ENCODE measurements around the gene NOSIP.

Gene NOSIP

DNA sequence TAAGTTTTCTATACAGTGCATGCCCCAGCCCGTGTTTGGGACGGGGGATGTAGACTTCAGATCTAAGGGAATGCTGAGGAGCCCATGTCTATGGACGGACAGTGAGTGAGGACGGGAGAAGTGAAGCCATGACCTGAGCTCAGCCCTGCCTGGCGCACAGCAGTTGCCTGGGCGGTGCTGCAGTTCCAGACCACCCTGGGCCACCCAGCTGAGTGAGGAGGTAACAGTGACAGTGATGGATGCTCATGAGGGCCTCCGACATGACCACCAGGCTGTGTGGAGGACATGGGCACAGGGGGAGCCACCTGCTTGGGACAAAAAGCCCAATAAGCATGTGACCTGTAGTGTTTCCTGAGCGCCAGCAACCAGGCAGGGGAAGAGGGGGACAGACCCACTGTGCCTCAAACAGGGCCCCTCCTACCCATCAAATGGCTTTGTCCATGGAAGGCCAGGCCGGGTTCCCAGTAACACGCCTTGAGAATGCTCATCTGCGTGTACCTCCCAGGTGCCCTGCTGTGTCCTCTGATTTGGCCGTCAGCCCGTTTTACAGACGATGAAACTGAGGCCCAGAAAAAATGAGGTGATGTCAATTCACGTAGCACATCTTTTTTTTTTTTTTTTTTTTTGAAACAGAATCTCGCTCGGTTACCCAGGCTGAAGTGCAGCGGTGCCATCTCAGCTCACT, 22.6 kb downstream of the NOSIP start:
- Histone ChIP-seq H3K4me3 (ENCODE audit: low read depth, low read length) (no peak overlapping the region), H3K27ac (no peak overlapping the region), H3K9me3 (ENCODE audit: severe bottlenecking) (no peaks in the 10 kb centered on the region), H3K36me3 (peaks cover 56% of the 10 kb centered on the region), H3K27me3 (ENCODE audit: insufficient read depth, low read depth, severe bottlenecking) (no peaks in the 10 kb centered on the region)
- TF ChIP-seq, protein P1, sequence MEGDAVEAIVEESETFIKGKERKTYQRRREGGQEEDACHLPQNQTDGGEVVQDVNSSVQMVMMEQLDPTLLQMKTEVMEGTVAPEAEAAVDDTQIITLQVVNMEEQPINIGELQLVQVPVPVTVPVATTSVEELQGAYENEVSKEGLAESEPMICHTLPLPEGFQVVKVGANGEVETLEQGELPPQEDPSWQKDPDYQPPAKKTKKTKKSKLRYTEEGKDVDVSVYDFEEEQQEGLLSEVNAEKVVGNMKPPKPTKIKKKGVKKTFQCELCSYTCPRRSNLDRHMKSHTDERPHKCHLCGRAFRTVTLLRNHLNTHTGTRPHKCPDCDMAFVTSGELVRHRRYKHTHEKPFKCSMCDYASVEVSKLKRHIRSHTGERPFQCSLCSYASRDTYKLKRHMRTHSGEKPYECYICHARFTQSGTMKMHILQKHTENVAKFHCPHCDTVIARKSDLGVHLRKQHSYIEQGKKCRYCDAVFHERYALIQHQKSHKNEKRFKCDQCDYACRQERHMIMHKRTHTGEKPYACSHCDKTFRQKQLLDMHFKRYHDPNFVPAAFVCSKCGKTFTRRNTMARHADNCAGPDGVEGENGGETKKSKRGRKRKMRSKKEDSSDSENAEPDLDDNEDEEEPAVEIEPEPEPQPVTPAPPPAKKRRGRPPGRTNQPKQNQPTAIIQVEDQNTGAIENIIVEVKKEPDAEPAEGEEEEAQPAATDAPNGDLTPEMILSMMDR (IDR thresholded peaks at IDR 0.05; ENCODE audit: low read depth, low read length), result no peak
- DNase-seq, result no peak

DNA sequence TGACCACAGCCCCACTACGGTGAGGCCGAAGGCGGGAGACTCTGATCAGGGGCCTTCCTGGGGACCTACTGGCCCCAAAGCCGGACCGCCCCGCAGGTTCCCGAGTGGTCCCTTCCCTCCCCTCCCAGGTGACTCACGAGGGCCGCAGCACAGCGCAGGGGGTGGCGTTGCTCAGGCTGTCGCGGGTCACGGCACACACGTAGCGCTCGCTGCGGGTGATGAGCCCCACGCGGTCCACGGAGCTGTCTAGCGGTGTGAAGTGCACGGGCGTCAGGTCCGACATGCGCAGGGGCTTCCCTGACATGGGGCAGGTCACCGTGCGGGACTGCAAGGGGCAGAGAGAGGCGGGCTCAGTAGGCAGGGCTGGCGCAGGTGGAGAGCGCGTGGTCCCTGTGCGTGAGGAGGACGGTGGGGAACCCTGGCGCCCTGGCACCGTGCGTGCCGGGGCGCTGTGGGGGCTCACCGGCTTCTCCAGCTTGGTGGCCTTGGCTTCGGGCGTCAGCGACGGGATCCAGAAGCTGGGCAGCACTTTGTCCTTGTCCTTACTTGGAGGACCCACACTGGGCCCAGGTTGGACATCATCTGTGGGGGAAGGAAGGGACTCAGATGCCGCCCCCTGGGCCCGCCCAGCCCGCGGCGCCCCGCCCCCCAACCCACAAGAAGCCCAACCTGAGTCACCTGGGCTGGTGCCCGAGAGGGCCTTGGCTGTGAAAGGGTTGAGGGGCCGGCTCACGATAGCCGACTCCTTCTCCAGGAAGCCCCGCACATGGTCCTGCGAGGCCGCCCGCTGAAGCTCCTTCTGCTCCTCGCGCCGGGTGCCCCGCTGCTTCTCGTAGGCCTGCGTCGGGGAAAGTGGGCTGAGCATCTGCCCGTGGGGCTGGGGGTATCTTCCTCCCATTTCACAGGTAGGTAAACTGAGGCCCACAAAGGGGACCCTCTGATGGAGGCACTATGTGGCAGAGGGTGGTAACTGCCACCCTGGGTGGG, 23.7 kb downstream of the NOSIP start:
- H3K4me3 ChIP-seq (ENCODE audit: low read depth, low read length), result no peak overlapping the region
- TF ChIP-seq, protein P1 (IDR thresholded peaks at IDR 0.05; ENCODE audit: low read depth, low read length), result no peak
- H3K36me3 ChIP-seq, result peaks cover 56% of the 10 kb centered on the region
- no peaks in the 10 kb centered on the region for H3K27me3 ChIP-seq (ENCODE audit: insufficient read depth, low read depth, severe bottlenecking)
- H3K9me3 ChIP-seq (ENCODE audit: severe bottlenecking), result no peaks in the 10 kb centered on the region
- DNase-seq, result no peak
- H3K27ac ChIP-seq, result no peak overlapping the region

DNA sequence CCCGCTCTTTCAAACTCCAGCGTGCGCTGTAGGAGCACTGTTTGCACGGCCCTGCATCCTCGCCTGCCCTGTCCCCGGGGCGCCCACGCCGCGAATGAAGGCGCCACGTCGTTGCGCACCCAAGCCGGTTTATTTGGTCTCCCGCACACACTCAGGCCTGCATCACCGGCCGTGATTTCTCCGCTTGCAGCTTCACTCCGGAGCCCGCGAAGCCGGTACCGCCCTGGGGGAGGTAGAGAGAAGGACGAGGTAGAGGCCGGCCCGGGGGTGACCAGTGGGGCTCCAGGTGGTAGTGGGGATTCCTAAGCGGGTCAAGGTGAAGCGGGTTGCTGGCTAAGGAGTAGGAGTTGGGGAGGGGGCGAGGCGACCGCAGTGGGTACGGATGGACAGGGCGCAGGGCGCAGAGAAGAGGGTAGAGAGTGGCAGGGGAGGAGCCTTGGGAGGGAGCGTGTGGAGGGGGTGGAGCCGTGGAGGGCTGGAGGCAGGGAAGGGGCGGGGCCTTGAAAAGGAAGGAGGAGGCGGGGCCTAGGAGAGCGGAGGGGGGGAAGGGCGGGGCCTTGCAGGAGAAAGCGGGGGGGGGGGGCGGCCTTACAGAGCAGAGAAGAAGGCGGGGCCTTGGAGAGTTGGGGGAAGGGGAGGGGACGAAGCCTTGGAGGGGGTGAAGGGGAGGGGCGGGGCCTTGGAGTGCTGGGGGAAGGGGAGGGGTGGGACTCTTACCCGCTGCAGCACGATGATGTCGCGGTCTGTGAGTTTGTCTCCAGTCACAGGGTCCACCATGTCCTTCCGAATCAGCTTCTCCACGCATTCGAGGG, 24.6 kb downstream of the NOSIP start:
- peak; percentile 72 for DNase-seq
- Histone ChIP-seq H3K9me3 (ENCODE audit: severe bottlenecking) (no peaks in the 10 kb centered on the region), H3K27ac (no peak overlapping the region), H3K36me3 (peaks cover 56% of the 10 kb centered on the region), H3K27me3 (ENCODE audit: insufficient read depth, low read depth, severe bottlenecking) (no peaks in the 10 kb centered on the region), H3K4me3 (ENCODE audit: low read depth, low read length) (no peak overlapping the region)
- TF ChIP-seq, protein P1 (IDR thresholded peaks at IDR 0.05; ENCODE audit: low read depth, low read length), result no peak

DNA sequence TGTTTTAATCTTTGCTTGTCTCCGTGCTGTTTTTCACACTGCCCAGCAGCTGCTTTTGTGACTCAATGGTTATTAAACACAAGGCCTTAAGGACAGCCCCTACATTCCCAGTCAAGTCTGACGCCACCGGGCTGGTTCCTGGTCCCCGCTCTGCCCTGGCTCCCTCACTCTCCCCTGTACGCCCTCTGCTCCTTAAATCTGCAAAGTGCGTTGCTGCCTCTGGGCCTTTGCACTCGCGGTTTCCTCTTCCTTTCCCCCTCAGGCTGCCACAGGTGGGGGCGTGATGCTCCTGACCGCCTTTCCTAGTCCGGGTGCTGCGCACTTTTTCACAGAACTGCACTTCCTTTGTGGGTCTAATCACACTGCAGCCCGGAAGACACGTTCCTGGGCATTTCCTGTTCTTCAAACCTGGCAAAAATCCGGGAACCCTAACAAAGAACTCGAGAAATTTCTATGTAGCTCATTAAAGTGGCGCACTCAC, 25.6 kb downstream of the NOSIP start:
- DNase-seq, result no peak
- Histone ChIP-seq H3K27me3 (ENCODE audit: insufficient read depth, low read depth, severe bottlenecking) (no peaks in the 10 kb centered on the region), H3K27ac (no peak overlapping the region), H3K9me3 (ENCODE audit: severe bottlenecking) (no peaks in the 10 kb centered on the region), H3K36me3 (peaks cover 56% of the 10 kb centered on the region), H3K4me3 (ENCODE audit: low read depth, low read length) (no peak overlapping the region)
- TF ChIP-seq, protein P1 (IDR thresholded peaks at IDR 0.05; ENCODE audit: low read depth, low read length), result no peak

DNA sequence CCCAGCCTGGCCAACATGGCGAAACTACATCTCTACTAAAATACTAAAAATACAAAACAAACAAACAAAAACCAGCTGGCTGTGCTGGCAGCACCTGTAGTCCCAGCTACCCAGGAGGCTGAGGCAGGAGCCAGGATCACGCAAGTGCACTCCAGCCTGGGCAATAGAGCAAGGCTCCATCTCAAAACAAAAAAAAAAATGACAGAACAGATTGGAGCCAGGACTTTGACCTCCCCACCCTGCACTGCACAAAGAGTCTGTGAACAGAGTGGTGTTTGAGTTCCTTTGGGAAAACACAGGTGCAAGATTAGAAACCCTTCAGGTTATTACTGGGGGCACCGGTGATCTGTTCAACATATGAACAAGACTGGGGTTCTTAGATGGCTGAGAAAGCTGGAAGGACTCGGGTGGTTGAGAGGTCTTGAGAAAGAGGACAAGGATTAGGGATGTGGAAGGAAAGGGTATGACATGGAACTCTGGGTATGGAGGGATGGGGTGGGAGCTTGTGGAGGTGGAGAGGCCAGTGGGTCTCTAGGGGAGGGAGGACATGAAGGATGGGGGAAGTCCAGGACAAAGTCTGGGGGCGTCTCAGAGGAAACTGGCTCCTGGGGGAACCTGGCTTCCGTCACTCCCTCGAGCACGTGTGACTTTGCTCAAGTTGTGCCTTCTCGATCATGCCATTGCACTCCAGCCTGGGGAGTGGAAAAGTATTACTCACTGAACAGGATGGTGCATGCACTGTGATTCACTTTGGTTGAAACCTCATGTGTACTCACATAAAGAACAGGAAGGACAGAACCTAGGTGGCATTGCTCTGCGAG, 26.7 kb downstream of the NOSIP start:
- TF ChIP-seq, protein P1 (IDR thresholded peaks at IDR 0.05; ENCODE audit: low read depth, low read length), result no peak
- Histone ChIP-seq H3K36me3 (peaks cover 45% of the 10 kb centered on the region), H3K4me3 (ENCODE audit: low read depth, low read length) (no peak overlapping the region), H3K9me3 (ENCODE audit: severe bottlenecking) (no peaks in the 10 kb centered on the region), H3K27me3 (ENCODE audit: insufficient read depth, low read depth, severe bottlenecking) (no peaks in the 10 kb centered on the region), H3K27ac (no peak overlapping the region)
- no peak for DNase-seq

All from WERI-Rb-1 (cell line).